ENCODE results near the gene ENTHD1.

ENTHD1 gene

DNA sequence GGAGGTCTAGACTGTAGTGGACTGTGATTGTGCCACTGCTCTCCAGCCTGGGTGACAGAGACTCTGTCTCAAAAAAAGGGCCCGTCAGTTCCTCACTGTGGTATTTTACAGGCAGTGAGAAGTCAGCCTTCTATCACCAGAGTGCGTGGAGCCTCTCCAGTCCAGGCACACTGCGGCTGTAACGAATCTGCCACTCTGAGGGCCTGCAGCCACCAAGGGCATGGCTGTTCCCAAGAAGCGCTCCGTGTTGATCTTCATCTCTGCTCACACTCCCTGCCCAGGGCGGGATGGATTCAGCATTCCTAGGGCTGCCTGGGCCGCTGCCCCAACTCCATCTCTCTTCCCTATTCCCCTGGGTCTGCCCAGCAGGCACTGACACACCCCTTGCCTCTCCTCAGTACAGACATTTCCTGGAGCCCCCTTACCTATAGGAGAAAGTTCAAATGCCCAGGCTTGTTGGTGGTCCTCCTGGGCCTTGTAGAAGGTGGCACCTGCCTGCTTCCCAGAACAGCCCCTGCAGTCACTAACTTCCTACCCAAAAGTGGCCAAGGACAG, 174.6 kb downstream of the ENTHD1 start:
- no peak overlapping the region for H3K4me3 ChIP-seq (replicated peaks; ENCODE audit: low read depth, low read length)
- no peak for DNase-seq (ENCODE audit: low read depth)
- TF ChIP-seq, protein P1, sequence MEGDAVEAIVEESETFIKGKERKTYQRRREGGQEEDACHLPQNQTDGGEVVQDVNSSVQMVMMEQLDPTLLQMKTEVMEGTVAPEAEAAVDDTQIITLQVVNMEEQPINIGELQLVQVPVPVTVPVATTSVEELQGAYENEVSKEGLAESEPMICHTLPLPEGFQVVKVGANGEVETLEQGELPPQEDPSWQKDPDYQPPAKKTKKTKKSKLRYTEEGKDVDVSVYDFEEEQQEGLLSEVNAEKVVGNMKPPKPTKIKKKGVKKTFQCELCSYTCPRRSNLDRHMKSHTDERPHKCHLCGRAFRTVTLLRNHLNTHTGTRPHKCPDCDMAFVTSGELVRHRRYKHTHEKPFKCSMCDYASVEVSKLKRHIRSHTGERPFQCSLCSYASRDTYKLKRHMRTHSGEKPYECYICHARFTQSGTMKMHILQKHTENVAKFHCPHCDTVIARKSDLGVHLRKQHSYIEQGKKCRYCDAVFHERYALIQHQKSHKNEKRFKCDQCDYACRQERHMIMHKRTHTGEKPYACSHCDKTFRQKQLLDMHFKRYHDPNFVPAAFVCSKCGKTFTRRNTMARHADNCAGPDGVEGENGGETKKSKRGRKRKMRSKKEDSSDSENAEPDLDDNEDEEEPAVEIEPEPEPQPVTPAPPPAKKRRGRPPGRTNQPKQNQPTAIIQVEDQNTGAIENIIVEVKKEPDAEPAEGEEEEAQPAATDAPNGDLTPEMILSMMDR (IDR thresholded peaks at IDR 0.05; ENCODE audit: low read length, missing control alignments) = no peak

DNA sequence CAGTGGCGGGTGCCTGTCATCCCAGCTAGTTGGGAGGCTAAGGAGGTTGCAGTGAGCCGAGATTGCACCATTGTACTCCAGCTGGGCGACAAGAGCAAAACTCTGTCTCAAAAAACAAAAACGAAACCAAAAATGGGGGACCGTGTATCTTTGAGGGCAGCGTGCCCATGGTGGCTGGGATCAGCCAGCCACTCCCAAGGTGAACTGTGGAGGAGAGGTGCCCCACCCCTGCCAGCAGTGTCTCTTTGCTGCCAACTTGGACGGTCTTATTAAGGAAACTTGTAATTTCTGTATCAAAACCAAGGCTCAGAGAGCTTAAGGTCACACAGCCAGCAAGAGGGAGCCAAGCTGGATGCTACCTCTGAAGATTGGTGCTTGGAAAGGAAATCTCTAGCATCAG, 175.4 kb downstream of the ENTHD1 start:
- no peak for DNase-seq (ENCODE audit: low read depth)
- H3K4me3 ChIP-seq (replicated peaks; ENCODE audit: low read depth, low read length) = no peak overlapping the region
- TF ChIP-seq, protein P1 (IDR thresholded peaks at IDR 0.05; ENCODE audit: low read length, missing control alignments) = no peak

DNA sequence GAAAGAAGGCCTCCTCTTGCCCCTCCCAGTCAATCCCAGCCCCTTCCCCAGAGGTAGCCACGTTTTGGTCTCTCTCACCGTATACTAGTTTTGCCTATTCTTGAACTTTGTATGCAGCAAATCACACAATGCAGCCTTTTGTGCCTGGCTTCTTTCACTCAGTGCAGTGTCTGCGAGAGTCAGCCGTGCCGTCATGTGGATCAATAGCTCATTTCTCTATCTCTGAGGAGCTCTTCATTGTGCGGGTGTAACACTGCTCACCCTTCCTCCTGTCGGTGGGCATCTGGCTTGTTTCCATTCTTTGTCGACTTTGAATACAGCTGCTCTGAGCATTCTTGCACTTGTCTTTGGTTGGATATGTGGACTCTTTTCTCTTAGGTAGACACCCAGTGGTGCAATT, 176.5 kb downstream of the ENTHD1 start:
- H3K4me3 ChIP-seq (replicated peaks; ENCODE audit: low read depth, low read length) = no peak overlapping the region
- TF ChIP-seq, protein P1 (IDR thresholded peaks at IDR 0.05; ENCODE audit: low read length, missing control alignments) = no peak
- no peak for DNase-seq (ENCODE audit: low read depth)

DNA sequence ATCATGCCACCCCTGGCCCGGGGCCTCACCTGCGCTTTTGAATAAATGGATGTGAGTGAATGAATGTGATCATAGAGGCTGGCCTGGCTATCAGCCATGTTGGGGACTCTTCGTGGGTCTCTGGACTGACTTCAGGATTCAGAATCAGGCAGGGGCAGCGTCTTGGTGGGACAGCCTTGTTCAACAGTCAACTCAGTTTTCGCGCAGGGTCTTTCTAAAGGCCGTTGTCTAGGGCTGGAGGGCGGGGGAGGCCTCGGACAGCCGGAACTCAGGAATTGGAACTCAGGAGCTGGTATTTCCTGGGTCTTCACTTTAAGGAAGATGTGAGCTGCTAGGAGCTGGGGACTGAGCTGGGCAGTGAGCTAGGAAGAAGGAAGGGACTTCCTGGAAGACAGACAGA, 177.0 kb downstream of the ENTHD1 start:
- H3K4me3 ChIP-seq (replicated peaks; ENCODE audit: low read depth, low read length) = no peak overlapping the region

DNA sequence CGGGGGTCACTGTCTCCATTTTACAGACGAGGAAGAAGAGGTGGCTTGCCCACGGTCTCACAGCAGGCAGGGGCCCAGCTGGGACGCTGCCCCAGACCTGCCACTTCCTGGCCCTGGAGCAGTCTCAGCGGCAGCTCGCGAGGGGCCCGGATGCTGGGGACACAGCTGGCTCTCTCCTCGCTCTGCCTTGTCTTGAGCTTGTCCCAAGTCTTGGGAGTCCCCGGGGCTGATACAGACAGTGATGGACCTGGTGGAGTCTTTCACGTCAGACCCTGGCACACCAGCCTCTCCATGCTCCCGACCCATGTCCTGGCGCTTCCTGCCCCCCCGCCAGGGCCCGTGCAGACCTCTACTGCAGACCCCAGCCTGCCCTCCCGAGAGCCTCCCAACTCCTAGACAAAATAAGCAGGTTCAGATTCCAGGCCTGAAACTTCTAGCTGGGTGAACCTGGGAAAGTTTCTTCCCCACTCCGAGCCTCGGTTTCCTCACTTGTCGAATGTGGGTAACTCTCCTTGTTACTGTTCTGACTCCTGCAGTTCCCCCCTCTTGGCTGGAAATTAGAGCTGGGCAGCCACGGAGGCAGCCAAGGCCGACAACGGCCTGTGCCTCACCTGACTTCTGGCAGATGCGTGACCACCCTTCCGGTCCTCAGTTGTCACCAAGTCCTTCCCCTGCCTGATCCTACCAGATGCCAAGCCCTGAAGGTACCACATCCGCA, 177.6 kb downstream of the ENTHD1 start:
- DNase-seq (ENCODE audit: low read depth) = no peak
- TF ChIP-seq, protein P1 (IDR thresholded peaks at IDR 0.05; ENCODE audit: low read length, missing control alignments) = no peak
- H3K4me3 ChIP-seq (replicated peaks; ENCODE audit: low read depth, low read length) = no peak overlapping the region

More for the DNA sequence above, 177.0 kb downstream of the ENTHD1 start:
- DNase-seq (ENCODE audit: low read depth) = no peak
- TF ChIP-seq, protein P1 (IDR thresholded peaks at IDR 0.05; ENCODE audit: low read length, missing control alignments) = no peak

DNA sequence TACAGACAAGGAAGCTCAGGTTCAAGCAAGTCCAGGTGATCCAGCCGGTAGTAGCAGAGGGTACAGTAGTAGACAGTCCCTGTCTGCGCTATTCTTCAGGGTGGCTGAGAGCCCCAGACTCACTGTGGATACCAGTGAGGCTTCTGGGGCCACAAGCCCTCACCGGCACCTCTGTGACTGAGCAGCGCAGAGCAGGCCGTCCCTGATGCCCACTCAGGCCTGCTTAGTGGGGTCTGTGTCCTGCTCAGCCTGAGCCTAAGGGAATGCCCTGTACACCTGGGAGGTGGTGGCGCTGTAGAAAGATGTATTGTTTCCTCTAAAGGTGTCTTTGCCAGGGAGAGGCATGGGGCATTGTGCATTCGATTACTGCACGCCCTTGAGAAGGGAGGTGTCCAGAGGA, 179.2 kb downstream of the ENTHD1 start:
- TF ChIP-seq, protein P1 (IDR thresholded peaks at IDR 0.05; ENCODE audit: low read length, missing control alignments) = no peak
- no peak overlapping the region for H3K4me3 ChIP-seq (replicated peaks; ENCODE audit: low read depth, low read length)
- DNase-seq (ENCODE audit: low read depth) = no peak

Measured in fibroblast of pulmonary artery (primary cell).